Hepatocyte (in vitro differentiated cells): Measurements from ENCODE around the gene FAM120A. TPM values are rescaled to one million over a fixed set of nuclear protein-coding genes. Genes with fewer than 3 reads are reported as not detected.

Experiments used
- DNase-seq: peaks from one replicate; pipeline ENCODE4 v3.0.0-alpha.2; 2016; ENCODE audit warnings: low spot score
- H2AFZ ChIP-seq: fragments of 200-600 bp; sonication (generic); 2 replicates; pipeline ENCODE4 v1.6.0; 2016; ENCODE audit warnings: antibody characterized with exemption, mild to moderate bottlenecking
- H3K27ac ChIP-seq: fragments of 200-600 bp; sonication (generic); 2 replicates; pipeline ENCODE4 v1.5.1; 2016; ENCODE audit warnings: mild to moderate bottlenecking
- H3K27me3 ChIP-seq: fragments of 200-600 bp; sonication (generic); 2 replicates; pipeline ENCODE4 v1.6.1; 2016
- H3K36me3 ChIP-seq: fragments of 200-600 bp; sonication (generic); replicated peaks from 2 replicates; pipeline ENCODE4 v1.5.1; 2016; ENCODE audit warnings: low read depth; ENCODE audit not compliant: insufficient read depth
- H3K4me1 ChIP-seq: fragments of 200-600 bp; sonication (generic); 2 replicates; pipeline ENCODE4 v1.5.1; 2016; ENCODE audit warnings: mild to moderate bottlenecking, moderate library complexity; ENCODE audit not compliant: insufficient read depth
- H3K4me2 ChIP-seq: fragments of 200-600 bp; sonication (generic); 2 replicates; pipeline ENCODE4 v1.6.0; 2016
- H3K4me3 ChIP-seq: fragments of 200-600 bp; sonication (generic); 2 replicates; pipeline ENCODE4 v1.5.1; 2016; ENCODE audit warnings: mild to moderate bottlenecking
- H3K79me2 ChIP-seq: fragments of 200-600 bp; sonication (generic); 2 replicates; pipeline ENCODE4 v1.6.0; 2017; ENCODE audit warnings: mild to moderate bottlenecking
- H3K9me2 ChIP-seq: fragments of 200-600 bp; sonication (generic); replicated peaks from 2 replicates; pipeline ENCODE4 v1.6.0; 2017; ENCODE audit warnings: mild to moderate bottlenecking; ENCODE audit not compliant: insufficient read depth
- H3K9me3 ChIP-seq: fragments of 200-600 bp; sonication (generic); 2 replicates; pipeline ENCODE4 v1.5.1; 2016; ENCODE audit warnings: low read depth, mild to moderate bottlenecking
- H4K20me1 ChIP-seq: fragments of 200-600 bp; sonication (generic); 2 replicates; pipeline ENCODE4 v1.6.0; 2016; ENCODE audit warnings: mild to moderate bottlenecking; ENCODE audit not compliant: insufficient read depth, poor library complexity, severe bottlenecking
- CTCF ChIP-seq: fragments of 200-600 bp; sonication (generic); IDR thresholded peaks from 2 replicates; pipeline ENCODE4 v1.5.1; 2016; ENCODE audit warnings: antibody characterized with exemption, mild to moderate bottlenecking; ENCODE audit not compliant: poor library complexity
- EZH2 ChIP-seq: fragments of 200-600 bp; sonication (generic); IDR thresholded peaks from 2 replicates; pipeline ENCODE4 v1.6.1; 2016; ENCODE audit warnings: antibody characterized with exemption, mild to moderate bottlenecking, borderline replicate concordance
- EZH2phosphoT487 ChIP-seq: fragments of 200-600 bp; sonication (generic); IDR thresholded peaks from one replicate; pipeline ENCODE4 v1.6.1; 2018; ENCODE audit warnings: antibody characterized with exemption, mild to moderate bottlenecking, low read depth, moderate library complexity; ENCODE audit not compliant: unreplicated experiment, severe bottlenecking
- WGBS: methylation state at CpG from one replicate; pipeline ENCODE4 v1.1.6; 2016; ENCODE audit warnings: low lambda C conversion rate; ENCODE audit errors: missing lambda C conversion rate; 5-methylcytosine and 5-hydroxymethylcytosine counted together
- polyA plus RNA-seq: library from polyadenylated mRNA; unstranded; fragments of >200 nt; fragmentation: Nextera tagmentation; extraction: Ambion mirVana; gene quantifications from 2 replicates; pipeline ENCODE4 v1.2.1, GENCODE V29; 2016
- total RNA-seq: library from RNA; depleted of rRNA; stranded (reverse); fragments of >200 nt; gene quantifications from 2 replicates; pipeline ENCODE4 v1.2.3, GENCODE V29; 2014

The FAM120A gene
- total and polyA plus RNA-seq, 2 experiments from 2014 or later, result 16.0 to 49.3 TPM

- H3K4me2 ChIP-seq, result no peak overlapping the region
- no peak overlapping the region for H3K27ac ChIP-seq
- H3K4me1 ChIP-seq, result no peaks in the 10 kb centered on the region
- 97% methylated on average over 7 of the region's 7 CpGs for WGBS
- no peak overlapping the region for H2AFZ ChIP-seq
- no peak for DNase-seq
- H3K9me2 ChIP-seq, result no peaks in the 10 kb centered on the region
- H3K36me3 ChIP-seq, result no peaks in the 10 kb centered on the region
- peaks cover 74% of the 10 kb centered on the region for H3K79me2 ChIP-seq
- no peak overlapping the region for H3K4me3 ChIP-seq
- H3K9me3 ChIP-seq, result no peaks in the 10 kb centered on the region
- TF ChIP-seq EZH2phosphoT487 (no peak), EZH2 (no peak), CTCF (no peak)
- H4K20me1 ChIP-seq, result peaks cover 17% of the 10 kb centered on the region
- H3K27me3 ChIP-seq, result no peaks in the 10 kb centered on the region
Measured at GRCh38 chr9:93480728-93481324, 29.3 kb downstream of the FAM120A start.

GRCh38 chr9:93483497-93483896 is 32.0 kb downstream of the FAM120A start:
- DNase-seq, result no peak
- H3K9me3 ChIP-seq, result no peaks in the 10 kb centered on the region
- no peak overlapping the region for H3K4me2 ChIP-seq
- no peak overlapping the region for H3K27ac ChIP-seq
- H3K4me1 ChIP-seq, result no peaks in the 10 kb centered on the region
- TF ChIP-seq EZH2, result no peak
- no peak for TF ChIP-seq CTCF
- TF ChIP-seq EZH2phosphoT487, result no peak
- 80% methylated on average over 2 of the region's 2 CpGs for WGBS
- H3K79me2 ChIP-seq, result peaks cover 77% of the 10 kb centered on the region
- H3K27me3 ChIP-seq, result no peaks in the 10 kb centered on the region
- no peak overlapping the region for H2AFZ ChIP-seq
- no peaks in the 10 kb centered on the region for H3K9me2 ChIP-seq
- no peaks in the 10 kb centered on the region for H3K36me3 ChIP-seq
- no peak overlapping the region for H3K4me3 ChIP-seq
- H4K20me1 ChIP-seq, result peaks cover 6% of the 10 kb centered on the region

GRCh38 chr9:93486268-93486667 is 34.8 kb downstream of the FAM120A start:
- 100% methylated on average over 1 of the region's 1 CpG for WGBS
- no peaks in the 10 kb centered on the region for H4K20me1 ChIP-seq
- H3K79me2 ChIP-seq, result peaks cover 77% of the 10 kb centered on the region
- H3K4me1 ChIP-seq, result no peaks in the 10 kb centered on the region
- no peak for DNase-seq
- no peak overlapping the region for H3K4me2 ChIP-seq
- H3K36me3 ChIP-seq, result no peaks in the 10 kb centered on the region
- H3K27ac ChIP-seq, result no peak overlapping the region
- no peaks in the 10 kb centered on the region for H3K9me3 ChIP-seq
- no peaks in the 10 kb centered on the region for H3K27me3 ChIP-seq
- TF ChIP-seq CTCF (no peak), EZH2 (no peak), EZH2phosphoT487 (no peak)
- H3K4me3 ChIP-seq, result no peak overlapping the region
- no peaks in the 10 kb centered on the region for H3K9me2 ChIP-seq
- H2AFZ ChIP-seq, result no peak overlapping the region
